ENCODE results near the gene NAA25.

GRCh38 chr12:111993292-111994150 is 115.1 kb downstream of the NAA25 start:
- TF ChIP-seq POLR2AphosphoS5 (IDR thresholded peaks at IDR 0.05; ENCODE audit: low read depth, low read length) (no peak), CTCF (IDR thresholded peaks at IDR 0.05) (no peak), YY1 (IDR thresholded peaks at IDR 0.05; ENCODE audit: low read depth) (no peak), TAF1 (IDR thresholded peaks at IDR 0.05; ENCODE audit: borderline replicate concordance, low read depth, low read length) (no peak), SMC3 (IDR thresholded peaks at IDR 0.05; ENCODE audit: low read depth, low read length) (no peak), RFX5 (IDR thresholded peaks at IDR 0.05; ENCODE audit: low read length) (no peak)

Data from SK-N-SH (cell line).